Measurements from ENCODE around the gene PRR19.

PRR19 gene

DNA sequence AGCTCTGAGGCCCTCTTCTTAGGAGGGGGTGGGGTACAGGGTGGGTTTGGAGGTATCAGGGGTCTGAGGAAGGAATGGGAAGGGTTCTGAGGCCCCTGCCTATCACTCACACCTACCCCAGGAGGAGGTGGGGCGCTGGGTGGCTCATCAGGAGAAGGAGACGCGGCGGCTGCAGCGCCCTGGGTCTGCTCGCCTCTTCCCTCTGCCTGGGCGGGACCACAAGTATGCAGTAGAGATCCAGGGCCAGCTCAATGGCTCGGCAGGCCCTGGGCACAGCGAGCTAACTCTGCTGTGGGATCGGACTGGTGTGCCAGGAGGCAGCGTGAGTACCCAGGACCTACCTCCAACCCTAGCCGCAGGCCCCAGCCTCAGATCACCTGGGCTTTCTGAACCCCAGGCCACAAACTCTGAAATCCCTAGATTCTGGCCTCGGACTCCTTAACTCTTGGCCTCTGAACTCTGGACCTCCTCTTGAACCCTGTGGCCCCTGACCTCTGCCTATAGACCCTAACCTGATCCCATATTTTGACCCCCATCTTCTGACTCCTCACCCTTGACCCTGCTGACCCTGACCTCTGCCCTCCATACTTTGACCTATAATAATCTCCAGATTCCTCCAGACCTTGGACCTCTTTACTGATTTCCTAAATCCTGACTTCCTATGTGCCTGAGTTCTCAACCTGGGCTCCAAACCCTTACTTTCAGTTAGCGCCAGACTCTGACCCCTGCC is 47.6 kb downstream of the PRR19 start:
- DNase-seq (ENCODE audit: low read depth in 2 of 2) = no peak

DNA sequence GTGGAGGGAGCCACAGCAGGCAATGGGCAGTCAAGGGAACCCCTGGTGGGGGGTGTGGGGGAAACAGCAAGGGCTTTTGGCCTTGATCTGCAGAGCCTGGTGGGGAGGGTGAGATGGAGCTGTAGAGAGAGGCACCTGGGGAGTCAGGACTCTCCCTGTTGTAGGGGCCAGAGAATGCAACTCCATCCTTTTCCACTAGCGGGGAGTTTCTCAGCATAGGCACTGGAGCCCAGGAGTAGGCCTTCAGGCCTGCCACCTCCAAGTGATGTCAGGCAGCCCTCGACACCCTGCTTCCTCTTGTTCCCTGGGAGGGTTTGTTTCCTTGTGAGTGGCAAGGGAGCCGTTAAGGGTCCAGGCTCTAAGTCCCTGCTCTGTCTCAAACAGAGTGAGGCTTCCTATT is 48.5 kb downstream of the PRR19 start:
- DNase-seq (ENCODE audit: low read depth in 2 of 2) = no peak

DNA sequence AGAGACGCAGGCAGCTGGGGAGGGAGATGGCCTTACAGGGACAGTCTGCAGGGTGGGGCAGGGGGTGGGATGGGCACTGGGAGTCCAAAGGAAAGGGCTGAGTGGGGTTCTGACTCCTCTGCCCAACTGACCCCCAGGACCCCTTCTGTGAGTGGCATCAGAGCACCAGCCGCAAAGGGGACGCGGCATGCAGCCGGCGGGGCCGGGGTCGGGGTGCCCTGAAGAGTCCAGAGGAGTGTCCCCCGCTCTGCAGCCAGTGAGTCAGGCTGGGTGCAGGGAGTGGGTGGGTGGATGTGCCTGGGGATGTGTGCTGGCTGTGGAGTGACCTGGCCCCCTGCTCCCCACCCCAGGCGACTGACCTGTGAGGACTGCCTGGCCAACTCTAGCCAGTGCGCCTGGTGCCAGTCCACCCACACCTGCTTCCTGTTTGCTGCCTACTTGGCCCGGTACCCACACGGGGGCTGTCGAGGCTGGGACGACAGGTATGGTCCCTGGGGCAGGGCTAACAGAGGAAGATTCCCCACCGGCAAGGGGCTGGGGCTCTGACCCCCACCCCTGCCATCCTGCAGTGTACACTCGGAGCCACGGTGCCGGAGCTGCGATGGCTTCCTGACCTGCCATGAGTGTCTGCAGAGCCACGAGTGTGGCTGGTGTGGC is 49.3 kb downstream of the PRR19 start:
- no peak for DNase-seq (ENCODE audit: low read depth in 2 of 2)

DNA sequence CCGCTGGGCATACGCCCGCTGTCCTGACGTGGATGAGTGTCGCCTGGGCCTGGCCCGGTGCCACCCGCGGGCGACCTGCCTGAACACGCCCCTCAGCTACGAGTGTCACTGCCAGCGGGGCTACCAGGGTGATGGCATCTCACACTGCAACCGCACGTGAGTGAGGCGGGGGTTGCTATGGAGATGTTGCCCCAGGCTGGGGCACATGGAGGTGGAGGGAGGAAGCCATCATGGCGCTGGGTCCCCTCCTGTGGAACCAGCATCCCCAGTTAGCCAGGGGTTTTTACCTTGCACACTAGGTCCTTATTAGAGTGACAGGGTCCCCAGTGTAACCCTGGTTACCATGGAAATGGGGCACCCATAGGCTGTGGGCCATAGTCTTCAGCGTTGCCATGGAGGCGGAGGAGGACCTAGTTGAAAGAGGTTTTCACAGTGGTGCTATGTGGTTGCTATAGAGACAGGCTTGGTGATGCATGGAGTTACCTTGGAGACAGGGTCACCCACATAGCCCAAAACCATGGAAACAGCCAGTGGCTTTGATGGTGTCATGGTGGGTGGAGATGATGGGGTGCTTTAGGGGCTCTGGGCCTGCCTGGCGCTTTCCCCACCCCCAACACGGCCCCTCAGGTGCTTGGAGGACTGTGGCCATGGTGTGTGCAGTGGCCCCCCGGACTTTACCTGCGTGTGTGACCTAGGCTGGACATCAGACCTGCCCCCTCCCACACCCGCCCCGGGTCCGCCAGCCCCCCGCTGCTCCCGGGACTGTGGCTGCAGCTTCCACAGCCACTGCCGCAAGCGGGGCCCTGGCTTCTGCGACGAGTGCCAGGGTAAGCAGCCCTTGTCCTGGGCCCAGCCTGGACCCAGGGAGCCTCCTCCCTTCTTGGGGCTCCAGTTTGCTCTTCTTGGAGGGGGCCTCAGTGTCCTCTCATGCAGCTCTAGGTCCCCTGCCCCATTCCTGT is 50.6 kb downstream of the PRR19 start:
- DNase-seq (ENCODE audit: low read depth in 2 of 2) = no peak

DNA sequence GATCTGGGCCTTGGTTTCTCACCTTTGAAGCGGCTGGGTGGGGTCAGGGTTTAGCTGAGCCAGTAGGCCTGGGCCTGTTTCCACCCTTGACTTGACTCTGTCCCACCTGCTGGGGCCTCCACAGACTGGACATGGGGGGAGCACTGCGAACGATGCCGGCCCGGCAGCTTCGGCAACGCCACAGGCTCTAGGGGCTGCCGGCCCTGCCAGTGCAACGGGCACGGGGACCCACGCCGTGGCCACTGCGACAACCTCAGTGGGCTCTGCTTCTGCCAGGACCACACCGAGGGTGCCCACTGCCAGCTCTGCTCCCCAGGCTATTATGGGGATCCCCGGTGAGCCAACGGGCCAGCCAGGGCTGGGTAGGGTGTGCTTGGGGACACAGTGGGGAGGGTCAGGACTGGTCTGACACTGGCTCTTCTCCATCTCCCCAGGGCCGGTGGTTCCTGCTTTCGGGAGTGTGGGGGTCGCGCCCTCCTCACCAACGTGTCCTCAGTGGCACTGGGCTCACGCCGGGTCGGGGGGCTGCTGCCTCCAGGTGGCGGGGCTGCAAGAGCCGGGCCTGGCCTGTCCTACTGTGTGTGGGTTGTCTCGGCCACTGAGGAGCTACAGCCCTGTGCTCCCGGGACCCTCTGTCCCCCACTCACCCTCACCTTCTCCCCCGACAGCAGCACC is 51.5 kb downstream of the PRR19 start:
- no peak for DNase-seq (ENCODE audit: low read depth in 2 of 2)

DNA sequence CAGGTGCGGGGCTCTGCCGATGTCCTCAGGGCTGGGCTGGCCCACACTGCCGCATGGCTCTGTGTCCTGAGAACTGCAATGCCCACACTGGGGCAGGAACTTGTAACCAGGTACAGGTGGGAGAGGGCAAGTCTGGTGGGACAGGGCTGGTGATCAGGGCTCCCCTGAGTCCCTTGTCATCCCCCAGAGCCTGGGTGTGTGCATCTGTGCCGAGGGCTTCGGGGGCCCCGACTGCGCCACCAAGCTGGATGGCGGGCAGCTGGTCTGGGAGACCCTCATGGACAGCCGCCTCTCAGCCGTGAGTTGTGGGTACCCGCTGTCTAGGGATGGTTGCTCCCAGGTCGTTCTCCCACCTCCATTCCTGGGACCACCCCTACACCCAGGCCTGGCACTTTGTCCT is 54.0 kb downstream of the PRR19 start:
- DNase-seq (ENCODE audit: low read depth in 2 of 2) = no peak

DNA sequence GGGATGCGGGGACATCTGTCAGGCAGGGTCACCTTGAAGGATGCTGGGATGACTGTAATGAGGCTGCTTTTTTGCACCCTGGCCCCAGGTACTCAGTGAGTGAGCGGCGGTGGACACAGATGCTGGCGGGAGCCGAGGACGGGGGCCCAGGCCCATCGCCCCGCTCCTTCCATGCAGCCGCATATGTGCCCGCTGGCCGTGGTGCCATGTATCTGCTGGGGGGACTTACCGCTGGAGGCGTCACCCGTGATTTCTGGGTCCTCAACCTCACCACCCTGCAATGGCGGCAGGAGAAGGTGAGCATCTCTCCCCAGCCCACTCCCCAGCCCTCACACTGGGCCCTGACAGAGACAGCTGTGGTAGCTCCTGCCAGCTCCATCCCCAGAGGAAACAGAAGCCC is 54.8 kb downstream of the PRR19 start:
- no peak for DNase-seq (ENCODE audit: low read depth in 2 of 2)

DNA sequence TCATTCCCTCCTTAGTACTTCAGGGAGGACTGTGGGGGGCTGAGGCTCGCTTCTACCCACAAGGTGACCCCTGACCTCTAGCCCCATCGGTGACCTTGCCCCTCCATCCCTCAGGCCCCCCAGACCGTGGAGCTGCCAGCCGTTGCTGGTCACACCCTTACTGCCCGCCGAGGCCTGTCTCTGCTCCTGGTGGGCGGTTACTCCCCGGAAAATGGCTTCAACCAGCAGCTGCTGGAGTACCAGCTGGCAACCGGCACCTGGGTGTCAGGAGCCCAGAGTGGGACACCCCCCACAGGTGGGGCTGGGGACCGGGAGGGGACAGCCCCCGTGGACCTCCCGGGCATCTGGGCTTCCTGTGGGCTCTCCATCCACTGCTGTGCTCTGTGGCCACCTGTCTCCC is 55.4 kb downstream of the PRR19 start:
- DNase-seq (ENCODE audit: low read depth in 2 of 2) = no peak

All from stimulated activated CD4-positive, alpha-beta T cell treated with anti-CD3 and anti-CD28 coated beads, Interleukin-15, amount 100 ng/mL, for 48 hours (primary cell).